Peyer's patch (tissue), 4 donors: ENCODE measurements around the gene SPTB.

Experiments used
- POLR2A ChIP-seq, 2 donors: fragments of 450-650 bp; IDR thresholded peaks; one replicate each; pipeline ENCODE4 v1.5.1; 2017; ENCODE audit warnings: antibody characterized with exemption in 2 of 2, mild to moderate bottlenecking in 2 of 2, moderate library complexity in 2 of 2
- TF ChIP-seq, protein P1 (sequence below), 6 experiments: fragments of 450-650 bp in 4 of 6; fragments of 200-600 bp in 2 of 6; sonication (generic) in 1 of 6; IDR thresholded peaks; one replicate each; pipeline ENCODE4 v1.5.1; 2017 to 2019; ENCODE audit warnings: antibody characterized with exemption in 6 of 6, mild to moderate bottlenecking in 3 of 6, moderate library complexity in 1 of 6

DNA sequence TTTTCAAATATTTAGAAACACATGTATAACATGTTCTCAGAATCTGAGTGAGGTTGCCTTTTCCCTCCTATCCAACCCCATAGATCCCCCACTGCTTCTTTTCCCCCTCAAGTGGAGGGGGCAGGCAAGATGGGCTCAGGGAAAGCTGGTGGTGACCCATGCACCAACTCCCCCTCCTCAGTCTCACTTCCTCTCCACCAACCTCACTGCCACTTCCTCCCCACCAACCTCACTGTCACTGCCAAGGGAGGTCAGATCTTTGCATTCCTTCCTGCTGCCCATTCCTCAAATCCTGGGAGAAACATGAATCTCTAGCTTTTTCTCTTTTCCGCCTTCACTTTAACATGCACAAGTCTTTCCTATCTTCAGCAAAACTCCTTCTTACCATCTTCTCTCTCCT, 48.7 kb downstream of the SPTB start:
- TF ChIP-seq, protein P1, sequence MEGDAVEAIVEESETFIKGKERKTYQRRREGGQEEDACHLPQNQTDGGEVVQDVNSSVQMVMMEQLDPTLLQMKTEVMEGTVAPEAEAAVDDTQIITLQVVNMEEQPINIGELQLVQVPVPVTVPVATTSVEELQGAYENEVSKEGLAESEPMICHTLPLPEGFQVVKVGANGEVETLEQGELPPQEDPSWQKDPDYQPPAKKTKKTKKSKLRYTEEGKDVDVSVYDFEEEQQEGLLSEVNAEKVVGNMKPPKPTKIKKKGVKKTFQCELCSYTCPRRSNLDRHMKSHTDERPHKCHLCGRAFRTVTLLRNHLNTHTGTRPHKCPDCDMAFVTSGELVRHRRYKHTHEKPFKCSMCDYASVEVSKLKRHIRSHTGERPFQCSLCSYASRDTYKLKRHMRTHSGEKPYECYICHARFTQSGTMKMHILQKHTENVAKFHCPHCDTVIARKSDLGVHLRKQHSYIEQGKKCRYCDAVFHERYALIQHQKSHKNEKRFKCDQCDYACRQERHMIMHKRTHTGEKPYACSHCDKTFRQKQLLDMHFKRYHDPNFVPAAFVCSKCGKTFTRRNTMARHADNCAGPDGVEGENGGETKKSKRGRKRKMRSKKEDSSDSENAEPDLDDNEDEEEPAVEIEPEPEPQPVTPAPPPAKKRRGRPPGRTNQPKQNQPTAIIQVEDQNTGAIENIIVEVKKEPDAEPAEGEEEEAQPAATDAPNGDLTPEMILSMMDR (IDR thresholded peaks at IDR 0.05), result no peak
- TF ChIP-seq POLR2A (IDR thresholded peaks at IDR 0.05), result no peak
